Ishikawa (cell line): ENCODE measurements around the gene RRAD.

Experiments
- CEBPB ChIP-seq: IDR thresholded peaks from 2 replicates; pipeline ENCODE4 v1.6.1; 2012
- CREB1 ChIP-seq: IDR thresholded peaks from 2 replicates; pipeline ENCODE4 v1.6.1; 2012; ENCODE audit warnings: low read depth
- EGR1 ChIP-seq: IDR thresholded peaks from 2 replicates; pipeline ENCODE4 v1.6.1; 2012
- EP300 ChIP-seq: IDR thresholded peaks from 2 replicates; pipeline ENCODE4 v1.6.1; 2012; ENCODE audit warnings: borderline replicate concordance
- FOXM1 ChIP-seq: IDR thresholded peaks from 2 replicates; pipeline ENCODE4 v1.6.1; 2012; ENCODE audit warnings: low read depth, borderline replicate concordance
- NFIC ChIP-seq: IDR thresholded peaks from 2 replicates; pipeline ENCODE4 v1.6.1; 2012
- RAD21 ChIP-seq: IDR thresholded peaks from 2 replicates; pipeline ENCODE4 v1.6.1; 2012; ENCODE audit warnings: low read depth
- TAF1 ChIP-seq: IDR thresholded peaks from 2 replicates; pipeline ENCODE4 v1.6.1; 2012; ENCODE audit warnings: low read depth, mild to moderate bottlenecking
- TCF12 ChIP-seq: IDR thresholded peaks from 2 replicates; pipeline ENCODE4 v1.6.1; 2012; ENCODE audit warnings: low read depth
- TEAD4 ChIP-seq: IDR thresholded peaks from 2 replicates; pipeline ENCODE4 v1.6.1; 2012
- YY1 ChIP-seq: IDR thresholded peaks from 2 replicates; pipeline ENCODE4 v1.6.1; 2012; ENCODE audit warnings: low read depth
- ZBTB7A ChIP-seq: IDR thresholded peaks from 2 replicates; pipeline ENCODE4 v1.6.1; 2012; ENCODE audit warnings: low read depth
- TF ChIP-seq, protein P1 (sequence below): IDR thresholded peaks from 2 replicates; pipeline ENCODE4 v1.6.1; 2012
- TF ChIP-seq, protein P2 (sequence below): IDR thresholded peaks from 2 replicates; pipeline ENCODE4 v1.6.1; 2012; ENCODE audit warnings: low read depth, mild to moderate bottlenecking
- TF ChIP-seq, protein P3 (sequence below): IDR thresholded peaks from 2 replicates; pipeline ENCODE4 v1.6.1; 2012

The RRAD gene

DNA sequence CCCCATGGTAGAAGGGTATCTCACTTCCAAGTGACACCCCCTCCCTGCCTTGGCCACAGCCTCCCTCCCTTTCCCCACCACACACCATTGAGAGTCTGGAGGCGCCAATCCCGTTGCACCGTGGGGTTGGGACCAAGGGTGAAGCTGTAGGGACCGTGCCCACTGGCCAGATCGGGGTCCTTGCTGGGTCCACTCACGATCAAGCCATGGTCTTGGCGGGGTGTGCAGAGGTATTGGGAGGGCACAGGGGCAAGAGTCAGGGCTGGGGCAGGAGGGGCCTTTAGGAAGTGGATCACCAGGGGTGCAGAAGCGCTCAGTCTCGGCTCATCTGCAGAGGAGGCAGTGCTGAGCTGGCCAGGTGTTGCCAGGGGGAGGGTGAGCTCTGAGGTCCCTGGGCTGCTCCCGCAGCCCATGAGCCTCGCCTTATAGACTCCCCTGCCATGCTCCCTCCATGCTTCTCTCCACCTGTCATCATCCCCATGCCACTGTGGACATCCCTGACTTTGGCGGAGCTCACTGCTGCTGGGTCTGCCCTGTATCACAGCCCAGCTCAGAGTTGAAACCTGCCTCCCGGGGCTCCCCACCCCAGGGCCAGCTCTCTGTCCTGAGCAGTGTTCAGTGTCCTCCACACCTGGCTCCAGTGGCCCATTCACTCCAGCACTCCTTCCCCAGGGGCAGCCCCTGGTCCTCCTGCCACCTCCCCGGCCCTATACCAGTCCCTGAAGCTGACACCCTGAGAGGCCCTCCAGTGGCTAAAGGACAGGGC is 15.0 kb downstream of the RRAD start:
- no peak for TF ChIP-seq TCF12
- TF ChIP-seq, protein P1, sequence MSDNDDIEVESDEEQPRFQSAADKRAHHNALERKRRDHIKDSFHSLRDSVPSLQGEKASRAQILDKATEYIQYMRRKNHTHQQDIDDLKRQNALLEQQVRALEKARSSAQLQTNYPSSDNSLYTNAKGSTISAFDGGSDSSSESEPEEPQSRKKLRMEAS, result no peak
- TF ChIP-seq CREB1, result no peak
- no peak for TF ChIP-seq TAF1
- TF ChIP-seq, protein P2, sequence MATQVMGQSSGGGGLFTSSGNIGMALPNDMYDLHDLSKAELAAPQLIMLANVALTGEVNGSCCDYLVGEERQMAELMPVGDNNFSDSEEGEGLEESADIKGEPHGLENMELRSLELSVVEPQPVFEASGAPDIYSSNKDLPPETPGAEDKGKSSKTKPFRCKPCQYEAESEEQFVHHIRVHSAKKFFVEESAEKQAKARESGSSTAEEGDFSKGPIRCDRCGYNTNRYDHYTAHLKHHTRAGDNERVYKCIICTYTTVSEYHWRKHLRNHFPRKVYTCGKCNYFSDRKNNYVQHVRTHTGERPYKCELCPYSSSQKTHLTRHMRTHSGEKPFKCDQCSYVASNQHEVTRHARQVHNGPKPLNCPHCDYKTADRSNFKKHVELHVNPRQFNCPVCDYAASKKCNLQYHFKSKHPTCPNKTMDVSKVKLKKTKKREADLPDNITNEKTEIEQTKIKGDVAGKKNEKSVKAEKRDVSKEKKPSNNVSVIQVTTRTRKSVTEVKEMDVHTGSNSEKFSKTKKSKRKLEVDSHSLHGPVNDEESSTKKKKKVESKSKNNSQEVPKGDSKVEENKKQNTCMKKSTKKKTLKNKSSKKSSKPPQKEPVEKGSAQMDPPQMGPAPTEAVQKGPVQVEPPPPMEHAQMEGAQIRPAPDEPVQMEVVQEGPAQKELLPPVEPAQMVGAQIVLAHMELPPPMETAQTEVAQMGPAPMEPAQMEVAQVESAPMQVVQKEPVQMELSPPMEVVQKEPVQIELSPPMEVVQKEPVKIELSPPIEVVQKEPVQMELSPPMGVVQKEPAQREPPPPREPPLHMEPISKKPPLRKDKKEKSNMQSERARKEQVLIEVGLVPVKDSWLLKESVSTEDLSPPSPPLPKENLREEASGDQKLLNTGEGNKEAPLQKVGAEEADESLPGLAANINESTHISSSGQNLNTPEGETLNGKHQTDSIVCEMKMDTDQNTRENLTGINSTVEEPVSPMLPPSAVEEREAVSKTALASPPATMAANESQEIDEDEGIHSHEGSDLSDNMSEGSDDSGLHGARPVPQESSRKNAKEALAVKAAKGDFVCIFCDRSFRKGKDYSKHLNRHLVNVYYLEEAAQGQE, result no peak
- no peak for TF ChIP-seq FOXM1
- no peak for TF ChIP-seq EGR1
- no peak for TF ChIP-seq ZBTB7A
- TF ChIP-seq TEAD4, result no peak
- no peak for TF ChIP-seq EP300
- TF ChIP-seq CEBPB, result no peak
- TF ChIP-seq, protein P3, sequence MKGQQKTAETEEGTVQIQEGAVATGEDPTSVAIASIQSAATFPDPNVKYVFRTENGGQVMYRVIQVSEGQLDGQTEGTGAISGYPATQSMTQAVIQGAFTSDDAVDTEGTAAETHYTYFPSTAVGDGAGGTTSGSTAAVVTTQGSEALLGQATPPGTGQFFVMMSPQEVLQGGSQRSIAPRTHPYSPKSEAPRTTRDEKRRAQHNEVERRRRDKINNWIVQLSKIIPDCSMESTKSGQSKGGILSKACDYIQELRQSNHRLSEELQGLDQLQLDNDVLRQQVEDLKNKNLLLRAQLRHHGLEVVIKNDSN, result no peak
- TF ChIP-seq YY1, result no peak
- TF ChIP-seq NFIC, result no peak
- TF ChIP-seq RAD21, result no peak

DNA sequence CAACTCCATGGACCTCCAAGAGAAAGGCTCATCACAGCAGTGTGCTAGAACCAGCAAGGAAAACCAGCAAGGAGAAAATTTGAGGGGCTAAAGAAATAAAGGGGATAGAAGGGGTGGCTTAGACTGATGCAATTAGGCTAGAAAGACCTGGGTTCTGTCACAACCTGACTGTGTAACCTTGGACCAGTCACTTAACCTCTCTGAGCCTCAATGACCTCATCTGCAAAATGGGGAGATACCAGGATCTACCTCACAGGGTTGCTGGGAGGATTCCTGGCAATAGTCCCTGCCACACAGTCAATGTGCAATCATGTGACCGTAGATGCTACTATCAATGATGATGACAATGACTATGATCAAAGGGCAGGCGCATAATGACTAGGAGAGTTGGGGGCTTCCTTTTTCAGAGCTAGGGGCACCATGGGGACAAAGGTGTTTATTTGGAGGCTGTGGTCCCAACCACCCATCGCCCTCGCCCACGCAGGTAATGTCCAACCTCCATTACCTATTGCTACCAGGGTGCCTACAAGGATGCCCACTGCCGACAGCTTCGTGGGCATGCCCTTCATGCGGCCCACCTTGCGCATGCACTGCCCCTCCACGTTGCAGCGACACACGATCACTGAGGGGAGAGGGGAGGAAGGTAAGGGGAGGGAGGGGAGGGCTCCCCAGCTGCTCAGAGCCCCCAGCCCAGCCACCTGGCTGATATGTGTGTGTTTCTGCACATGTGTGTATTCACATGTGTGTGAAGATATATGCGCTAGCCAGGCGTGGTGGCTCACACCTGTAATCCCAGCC is 16.4 kb downstream of the RRAD start:
- TF ChIP-seq ZBTB7A (no peak), EP300 (no peak), TEAD4 (no peak), RAD21 (no peak), CEBPB (no peak), TAF1 (no peak), YY1 (no peak), CREB1 (no peak), TCF12 (no peak), EGR1 (no peak), FOXM1 (no peak), NFIC (no peak)
- TF ChIP-seq, protein P1, result no peak
- TF ChIP-seq, protein P3, result no peak
- TF ChIP-seq, protein P2, result no peak

DNA sequence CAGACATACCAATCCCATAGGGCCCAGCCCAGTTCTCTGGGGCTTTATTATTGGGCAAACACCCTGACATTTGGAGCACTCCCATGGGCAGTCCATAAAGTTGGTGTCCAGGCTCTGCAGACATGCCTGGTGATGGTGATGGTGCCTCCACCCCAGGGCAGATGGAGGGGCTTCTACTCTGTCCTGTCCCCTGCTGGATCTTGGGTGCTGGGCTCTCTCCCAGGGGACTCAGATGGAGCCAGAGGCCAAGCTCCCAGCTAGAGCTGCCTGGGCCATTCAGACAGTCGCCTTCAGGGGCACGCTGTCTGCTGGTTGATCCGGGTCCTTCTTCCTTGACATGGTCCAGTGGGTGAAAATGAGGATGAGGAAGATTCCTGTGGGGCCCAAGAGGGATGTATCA is 17.2 kb downstream of the RRAD start:
- no peak for TF ChIP-seq TEAD4
- TF ChIP-seq EGR1, result no peak
- TF ChIP-seq, protein P2, result no peak
- TF ChIP-seq TAF1, result no peak
- TF ChIP-seq CEBPB, result no peak
- TF ChIP-seq EP300, result no peak
- no peak for TF ChIP-seq YY1
- TF ChIP-seq, protein P3, result no peak
- TF ChIP-seq, protein P1, result no peak
- no peak for TF ChIP-seq FOXM1
- no peak for TF ChIP-seq TCF12
